HG03439 (cell line): Measurements from ENCODE around the gene LDAH.
A peak's percentile ranks its signal among the peaks of the same experiment; 100 is the strongest.

Experiments
- ATAC-seq: cut with Tn5 transposase; IDR thresholded peaks from one replicate; pipeline ENCODE4 v1.9.1; 2021; ENCODE audit warnings: mild to moderate bottlenecking, moderate library complexity; ENCODE audit not compliant: unreplicated experiment

The LDAH gene

DNA sequence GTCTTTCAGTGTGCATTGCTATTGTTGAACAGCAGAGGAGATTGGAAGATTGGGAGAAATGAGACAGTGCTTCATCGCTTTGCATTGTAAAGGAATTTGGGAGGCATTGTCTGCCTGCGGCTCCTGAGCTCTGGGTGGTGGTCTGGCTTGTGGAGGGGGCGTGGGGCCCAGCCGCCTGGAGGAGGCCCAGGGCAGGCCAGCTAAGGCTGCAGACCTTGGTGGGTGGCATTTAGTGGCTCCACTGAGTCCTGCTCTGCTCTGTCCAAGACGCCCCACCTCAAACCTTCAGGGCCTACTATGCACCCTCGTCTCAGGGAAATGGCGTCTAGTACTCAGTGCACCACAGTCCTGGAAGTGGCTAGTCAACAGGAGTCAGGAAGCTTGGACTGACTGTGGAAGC is 166.3 kb downstream of the LDAH start:
- no peak for ATAC-seq

- no peak for ATAC-seq
These were observed 168.4 kb downstream of the LDAH start for GRCh38 chr2:20654535-20654813.

DNA sequence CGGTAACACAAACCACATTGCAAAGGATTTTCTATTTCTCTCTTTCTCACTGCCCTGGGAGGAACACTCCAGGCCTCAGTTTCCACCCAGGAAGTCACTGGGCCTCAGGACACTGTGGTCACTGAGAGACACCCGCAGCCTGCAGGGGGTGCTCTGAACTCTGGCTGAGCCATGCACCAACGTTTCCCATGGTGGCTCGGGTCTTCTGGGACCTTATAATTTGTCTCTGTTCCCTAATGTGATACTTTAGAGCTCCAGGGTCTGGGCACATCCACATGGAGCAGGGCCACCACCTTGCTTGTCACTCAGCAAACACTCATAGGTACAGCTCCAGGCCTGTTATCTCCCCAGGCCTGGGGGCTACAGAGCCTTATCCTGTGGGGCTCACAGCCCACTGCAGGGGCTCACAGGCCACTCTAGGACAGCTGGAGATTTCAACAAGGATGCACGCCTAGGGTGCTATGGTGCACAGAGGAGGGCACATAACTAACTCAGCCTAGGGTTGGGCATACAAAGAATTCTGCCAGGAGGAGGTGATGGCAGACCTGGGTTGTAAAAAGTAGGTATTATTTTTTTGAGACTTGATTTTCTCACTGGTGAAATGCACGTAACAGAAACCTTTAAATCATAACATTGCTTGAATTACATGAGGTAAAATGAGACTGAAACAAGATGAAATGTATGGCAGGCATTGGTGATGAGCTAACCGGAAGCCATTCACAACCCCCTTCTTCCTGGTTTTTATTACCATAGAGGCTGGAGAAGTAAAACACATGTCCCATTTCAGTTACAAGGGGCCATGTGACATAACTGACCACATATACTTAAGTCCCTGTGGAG is 169.0 kb downstream of the LDAH start:
- no peak for ATAC-seq

GRCh38 chr2:20652673-20653575 is 170.0 kb downstream of the LDAH start:
- no peak for ATAC-seq

DNA sequence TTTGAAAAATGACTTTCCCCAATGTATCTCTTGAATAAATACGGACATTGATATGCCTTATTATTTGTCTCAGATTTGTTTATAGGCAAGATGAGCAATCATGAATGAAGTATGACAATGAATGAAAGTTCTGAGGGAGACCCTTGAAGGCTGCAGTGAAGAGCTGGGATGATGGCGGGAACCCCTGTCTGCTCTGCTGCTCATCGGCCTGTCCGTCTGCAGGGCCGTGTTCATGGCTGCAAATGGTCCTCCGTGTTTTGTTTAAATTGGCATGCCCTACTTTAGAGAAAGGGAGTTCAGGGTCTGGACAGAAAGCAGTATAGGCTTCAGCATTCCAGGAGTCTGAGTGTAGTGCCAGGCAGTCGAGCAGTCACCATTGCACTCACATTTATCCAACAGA is 170.8 kb downstream of the LDAH start:
- no peak for ATAC-seq

- ATAC-seq, result no peak
These were observed 171.2 kb downstream of the LDAH start for GRCh38 chr2:20651731-20652099.

DNA sequence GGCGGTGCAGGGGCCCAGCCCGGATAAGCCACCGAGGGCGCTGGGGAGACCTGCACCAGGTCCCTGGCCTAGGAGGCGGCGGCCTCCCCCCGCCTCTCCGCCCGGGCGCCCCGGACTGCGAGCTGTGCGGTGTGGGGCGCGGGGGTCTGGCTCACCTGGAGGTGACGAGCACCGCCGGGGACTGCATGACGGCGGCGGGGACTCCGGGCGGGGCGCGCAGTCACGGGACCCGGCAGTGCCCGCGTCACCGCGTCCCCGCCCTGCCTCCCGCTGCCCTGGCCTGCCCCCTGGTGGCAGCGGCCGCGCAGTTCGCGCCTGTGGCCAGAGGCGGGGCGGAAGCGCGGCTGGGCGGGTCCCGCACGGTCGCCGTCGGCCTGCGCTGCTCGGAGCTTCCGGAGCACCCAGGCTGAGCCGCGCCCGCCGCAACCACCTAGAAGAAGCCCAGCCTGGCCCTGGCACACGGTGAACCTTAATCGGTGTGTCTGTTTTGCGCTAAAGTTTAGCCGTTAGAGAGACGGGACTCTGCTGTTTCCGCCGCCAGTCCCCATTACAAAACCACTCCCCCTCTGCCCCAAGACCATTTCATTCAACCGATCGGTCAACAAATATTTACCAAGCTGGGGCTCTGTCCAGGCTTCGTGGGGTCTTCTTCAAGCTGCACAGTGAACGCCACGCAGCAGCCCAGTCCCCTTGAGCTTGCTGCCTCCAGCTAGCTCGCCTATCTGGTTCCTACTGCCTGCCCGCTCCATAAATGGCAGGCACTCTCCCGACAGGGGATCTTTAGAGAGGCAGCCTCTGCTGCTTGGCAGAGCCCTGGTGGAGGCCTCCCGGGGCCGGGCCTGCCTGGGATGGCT is 171.8 kb downstream of the LDAH start, which contains the start of gene HS1BP3:
Gene HS1BP3, minus strand, starts transcription at position 222 of the 854 bp plus-strand sequence. Its CDS starts 35 bp downstream, at position 187.
- peak; percentile 97 for ATAC-seq

- ATAC-seq, result peak; percentile 11
These were observed 172.5 kb downstream of the LDAH start for GRCh38 chr2:20650393-20650876.

- no peak for ATAC-seq
These were observed 172.9 kb downstream of the LDAH start for GRCh38 chr2:20649976-20650375.

DNA sequence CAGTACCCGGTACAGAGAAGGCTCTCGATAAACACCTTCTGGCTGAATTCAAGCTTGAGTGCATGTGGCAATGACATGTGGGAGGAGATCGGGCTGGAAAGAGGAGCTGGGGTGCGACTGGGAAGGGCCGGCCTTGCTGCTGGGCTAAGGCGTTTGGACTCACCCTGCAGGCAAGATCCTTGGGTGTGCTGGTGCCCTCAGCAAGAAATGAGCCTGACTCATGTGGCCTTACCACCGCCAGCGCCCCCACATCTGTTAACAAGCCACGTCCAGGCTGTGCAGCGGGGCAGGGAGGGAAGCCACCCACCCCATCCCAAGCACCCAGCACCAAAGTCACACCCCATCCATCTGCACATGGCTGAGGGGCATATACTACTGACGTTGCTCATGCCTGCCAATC is 173.3 kb downstream of the LDAH start:
- ATAC-seq, result no peak

- ATAC-seq, result no peak
These were observed 174.1 kb downstream of the LDAH start for GRCh38 chr2:20648831-20649230.

DNA sequence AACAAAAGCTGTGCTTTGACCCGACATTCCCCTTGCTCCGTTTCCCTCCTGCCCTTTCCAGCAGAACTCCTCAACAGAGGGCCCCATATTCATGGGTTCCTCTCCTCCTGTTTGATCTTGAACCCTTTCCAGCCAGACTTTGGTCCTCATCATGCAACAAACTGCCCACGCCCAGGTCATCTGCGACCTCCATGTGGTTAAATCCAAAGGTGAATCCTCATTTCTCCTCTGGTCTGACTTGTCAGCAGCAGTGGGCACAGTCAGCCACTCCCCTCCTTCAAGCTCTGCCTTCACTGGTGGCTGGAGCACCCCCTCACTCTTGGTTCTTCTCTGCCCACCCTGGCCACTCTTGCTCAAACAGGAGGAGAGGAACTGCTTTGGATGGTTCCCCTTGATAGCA is 174.7 kb downstream of the LDAH start:
- ATAC-seq, result no peak

DNA sequence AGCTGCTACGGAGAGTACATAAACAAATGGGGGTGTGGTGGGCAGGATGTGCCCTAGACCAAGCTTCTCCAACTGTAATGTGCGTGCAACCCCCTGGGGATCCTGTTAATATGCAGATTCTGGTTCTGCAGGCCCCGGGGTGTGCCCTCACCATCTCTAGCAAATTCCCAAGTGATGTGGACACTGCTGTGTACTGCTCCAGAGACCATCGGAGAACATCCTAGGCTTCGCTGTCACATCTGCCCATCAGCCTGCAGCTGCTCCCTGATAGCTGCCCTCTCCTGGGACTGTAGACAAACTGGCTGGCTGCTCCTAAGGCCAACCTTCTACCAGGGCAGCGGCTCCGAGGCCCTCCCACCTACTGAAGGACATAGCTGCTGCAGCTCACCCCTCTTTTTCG is 175.2 kb downstream of the LDAH start:
- no peak for ATAC-seq

GRCh38 chr2:20647211-20647610 is 175.7 kb downstream of the LDAH start:
- ATAC-seq, result no peak

- no peak for ATAC-seq
These were observed 176.5 kb downstream of the LDAH start for GRCh38 chr2:20646446-20646845.

- ATAC-seq, result no peak
These were observed 177.1 kb downstream of the LDAH start for GRCh38 chr2:20645761-20646160.

DNA sequence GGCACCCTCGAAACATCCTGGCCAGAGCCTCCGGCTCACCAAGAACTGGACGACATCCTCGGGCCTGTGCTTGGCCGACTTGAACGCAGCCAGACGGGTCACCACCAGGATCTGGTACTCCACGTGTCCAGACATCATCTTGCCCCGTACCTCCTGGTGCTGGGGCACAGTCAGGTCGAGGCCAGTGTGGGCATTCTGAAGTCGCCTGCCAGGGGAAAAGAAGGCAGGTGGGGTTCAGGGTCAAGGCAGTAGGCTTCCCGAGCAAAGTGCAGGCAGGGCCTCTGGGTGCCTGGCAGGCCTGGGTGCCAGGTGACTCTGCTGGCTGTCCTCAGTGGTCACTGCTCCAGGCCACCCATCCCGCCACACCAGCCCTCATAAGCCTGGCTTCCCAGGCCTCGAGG is 177.6 kb downstream of the LDAH start:
- ATAC-seq, result no peak

DNA sequence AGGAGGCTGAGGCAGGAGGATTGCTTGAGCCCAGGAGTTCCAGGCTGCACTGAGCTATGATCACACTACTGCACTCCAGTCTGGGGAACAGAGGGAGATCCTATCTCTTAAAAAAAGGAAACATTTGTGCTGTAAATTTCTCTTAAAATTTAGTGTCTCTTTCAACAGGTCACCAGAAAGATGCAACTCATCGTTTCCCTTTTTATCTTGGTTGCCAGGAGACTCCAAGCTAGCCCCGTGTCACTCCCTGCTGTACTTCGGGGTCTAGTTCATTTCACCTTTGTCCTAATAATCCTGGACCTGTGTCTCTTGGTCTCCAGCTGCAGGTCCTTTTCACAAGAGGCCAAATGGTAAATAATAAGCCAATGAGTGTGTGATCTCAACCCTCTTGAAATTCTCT is 179.1 kb downstream of the LDAH start:
- ATAC-seq, result no peak

GRCh38 chr2:20643060-20643459 is 179.8 kb downstream of the LDAH start:
- ATAC-seq, result no peak

DNA sequence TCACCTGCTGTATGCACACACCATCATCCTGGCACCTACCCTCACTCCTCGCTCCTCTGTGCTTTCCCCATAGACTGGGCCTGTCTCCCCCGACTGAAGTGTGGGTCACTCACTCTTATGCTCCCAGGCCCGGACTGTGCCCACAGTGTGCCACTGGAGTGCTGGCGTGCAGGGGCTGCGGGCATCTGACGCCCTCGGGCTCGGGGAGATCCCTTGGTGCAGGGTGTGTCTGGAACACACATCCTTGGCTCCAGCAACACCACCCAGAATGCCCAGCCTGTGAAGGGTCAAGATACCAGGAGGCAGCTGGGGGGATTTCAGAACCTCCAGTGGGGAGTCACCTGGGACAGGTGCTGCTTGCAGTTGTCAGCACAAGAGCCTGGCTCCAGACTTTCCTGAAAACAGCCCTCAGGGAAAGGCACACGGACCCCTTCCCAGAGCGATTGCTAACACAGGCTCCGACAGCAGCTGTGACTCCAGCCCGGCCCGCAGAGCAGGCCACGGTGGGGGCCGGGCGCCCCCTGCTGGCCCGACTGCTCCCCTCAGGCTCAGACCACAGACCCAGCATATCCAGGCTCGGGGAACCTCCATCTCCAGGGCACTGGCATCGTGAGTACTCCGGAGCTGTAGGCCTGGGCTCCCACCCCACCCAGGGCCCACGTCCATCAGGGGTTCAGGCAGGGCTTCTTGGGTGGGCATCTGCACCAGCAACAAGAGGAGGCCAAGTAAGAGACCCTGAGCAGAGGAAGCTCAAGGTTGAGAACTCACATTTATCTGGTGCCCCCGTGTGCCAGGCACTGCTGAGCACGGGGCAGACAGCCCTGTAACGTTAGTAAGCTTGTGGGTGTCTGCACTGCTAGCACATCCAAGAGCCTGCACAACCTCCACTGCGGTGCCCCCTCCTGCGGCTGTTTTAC is 180.6 kb downstream of the LDAH start:
- ATAC-seq, result peak; percentile 83
